Small intestine (tissue), 7 donors: ENCODE data around the gene RANBP3L. TPM values are rescaled to one million over a fixed set of nuclear protein-coding genes. Genes with fewer than 3 reads are reported as not detected.

Source experiments
- DNase-seq, 2 donors: peaks; one replicate each; pipeline versions ENCODE4 v3.0.0 to v3.0.0-alpha.2; 2013
- FAIRE-seq: peaks from 2 replicates; lab custom pipeline; 2012; peaks lifted over from hg19 to GRCh38; lab: Jason Lieb, UNC
- H3K27ac ChIP-seq, 3 donors: one replicate each; pipeline ENCODE4 v1.5.1; 2013; ENCODE audit warnings: low read length in 2 of 3, mild to moderate bottlenecking in 2 of 3, control low read depth in 1 of 3, inconsistent platforms in 1 of 3, low read depth in 1 of 3, moderate library complexity in 1 of 3
- H3K27me3 ChIP-seq, 3 donors: one replicate each; pipeline ENCODE4 v1.6.1; 2013; ENCODE audit warnings: low read length in 3 of 3, inconsistent platforms in 1 of 3; ENCODE audit not compliant: control insufficient read depth in 3 of 3, insufficient read depth in 3 of 3
- H3K36me3 ChIP-seq, 3 donors: one replicate each; pipeline ENCODE4 v1.6.1; 2013; ENCODE audit warnings: low read length in 3 of 3, inconsistent platforms in 1 of 3, low read depth in 1 of 3, mild to moderate bottlenecking in 1 of 3, moderate library complexity in 1 of 3; ENCODE audit not compliant: control insufficient read depth in 3 of 3, insufficient read depth in 2 of 3
- H3K4me1 ChIP-seq, 3 donors: one replicate each; pipeline ENCODE4 v1.6.1; 2013; ENCODE audit warnings: low read length in 2 of 3, inconsistent platforms in 1 of 3, low read depth in 1 of 3, mild to moderate bottlenecking in 1 of 3, moderate library complexity in 1 of 3; ENCODE audit not compliant: control insufficient read depth in 3 of 3, insufficient read depth in 2 of 3
- H3K4me3 ChIP-seq, 3 donors: one replicate each; pipeline ENCODE4 v1.5.1; 2013; ENCODE audit warnings: low read length in 3 of 3, control low read depth in 1 of 3, inconsistent platforms in 1 of 3, low read depth in 1 of 3, mild to moderate bottlenecking in 1 of 3, moderate library complexity in 1 of 3
- H3K9me3 ChIP-seq, 2 donors: one replicate each; pipeline ENCODE4 v1.6.1; 2013; ENCODE audit warnings: low read depth in 1 of 2, low read length in 1 of 2; ENCODE audit not compliant: control insufficient read depth in 2 of 2, insufficient read depth in 1 of 2
- WGBS, 3 donors: extraction: QIAGEN DNeasy Blood & Tissue Kit; methylation state at CpG; one replicate each; pipeline ENCODE4 v1.1.7; 2013; 5-methylcytosine and 5-hydroxymethylcytosine counted together
- polyA plus RNA-seq, 4 donors: library from polyadenylated mRNA; stranded (reverse) in 3 of 4; unstranded in 1 of 4; fragments of 200-250 nt in 3 of 4; fragments of 120-200 nt in 1 of 4; gene quantifications; one replicate each; pipeline versions ENCODE4 v1.2.1 to v1.2.3, GENCODE V29; 2013
- donor health status: healthy with polysubstance abuse.
- donor health status: control.
- donor health status: control.
- donor health status: Bipolar disorder and iron deficiency.
- donor health status: healthy.

Gene RANBP3L
- polyA plus RNA-seq, 4 donors, result 0.25 to 0.31 TPM; not detected in 2

- Histone ChIP-seq H3K4me1 (peaks cover 4 to 25% (median 6%) of the 10 kb centered on the region in 3 donors), H3K27ac (no peak overlapping the region), H3K36me3 (no peaks in the 10 kb centered on the region), H3K27me3 (no peaks in the 10 kb centered on the region), H3K4me3 (no peak overlapping the region), H3K9me3 (no peaks in the 10 kb centered on the region)
- FAIRE-seq (no peak), DNase-seq (no peak)
These were observed 64.9 kb downstream of the RANBP3L start for GRCh38 chr5:36236801-36237200.

- DNase-seq (no peak), FAIRE-seq (no peak)
- Histone ChIP-seq H3K9me3 (no peaks in the 10 kb centered on the region), H3K27ac (no peak overlapping the region), H3K4me1 (peaks cover 0 to under 1% (median 0%) of the 10 kb centered on the region in 3 donors), H3K27me3 (no peaks in the 10 kb centered on the region), H3K36me3 (no peaks in the 10 kb centered on the region), H3K4me3 (no peak overlapping the region)
- WGBS, 3 donors, result 74 to 89% (median 83%) methylated on average over 3 of the region's 3 CpGs
These were observed 69.2 kb downstream of the RANBP3L start for GRCh38 chr5:36232533-36232932.

- Histone ChIP-seq H3K4me3 (no peak overlapping the region), H3K27me3 (no peaks in the 10 kb centered on the region), H3K4me1 (no peaks in the 10 kb centered on the region), H3K27ac (no peak overlapping the region), H3K36me3 (no peaks in the 10 kb centered on the region), H3K9me3 (no peaks in the 10 kb centered on the region)
- FAIRE-seq (no peak), DNase-seq (no peak)
- 85 to 94% (median 92%) methylated on average over 1 of the region's 1 CpG for WGBS, 3 donors
These were observed 71.4 kb downstream of the RANBP3L start for GRCh38 chr5:36230151-36230790.

DNA sequence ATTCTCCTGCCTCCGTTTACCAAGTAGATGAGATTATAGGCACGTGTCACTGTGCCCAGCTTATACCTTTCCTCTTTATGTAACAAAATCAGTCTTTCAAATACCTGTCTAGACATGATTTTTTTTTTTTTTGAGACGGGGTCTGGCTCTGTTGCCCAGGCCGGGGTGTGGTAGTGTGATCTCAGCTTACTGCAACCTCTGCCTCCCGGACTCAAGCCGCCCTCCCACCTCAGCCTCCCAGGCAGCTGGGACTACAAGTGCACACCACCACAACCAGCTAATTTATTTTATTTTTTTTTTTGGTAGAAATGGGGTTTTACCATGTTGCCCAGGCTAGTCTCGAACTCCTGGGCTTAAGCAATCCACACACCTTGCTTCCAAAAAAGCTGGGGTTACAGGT lies 73.2 kb downstream of the RANBP3L start:
- no peak overlapping the region for H3K27ac ChIP-seq
- WGBS, 3 donors, result 94 to 97% (median 95%) methylated on average over 7 of the region's 7 CpGs
- no peaks in the 10 kb centered on the region for H3K4me1 ChIP-seq
- H3K9me3 ChIP-seq, result no peaks in the 10 kb centered on the region
- no peak for DNase-seq
- H3K36me3 ChIP-seq, result peaks cover 0 to 5% (median 0%) of the 10 kb centered on the region in 3 donors
- FAIRE-seq, result no peak
- H3K27me3 ChIP-seq, result no peaks in the 10 kb centered on the region
- H3K4me3 ChIP-seq, result no peak overlapping the region

- Histone ChIP-seq H3K9me3 (no peaks in the 10 kb centered on the region), H3K4me3 (no peak overlapping the region), H3K36me3 (peaks cover 0 to 5% (median 4%) of the 10 kb centered on the region in 3 donors), H3K27me3 (no peaks in the 10 kb centered on the region), H3K4me1 (no peaks in the 10 kb centered on the region), H3K27ac (no peak overlapping the region)
- FAIRE-seq, result no peak
- no peak for DNase-seq
These were observed 74.7 kb downstream of the RANBP3L start for GRCh38 chr5:36227046-36227445.

GRCh38 chr5:36222620-36223019 lies 79.1 kb downstream of the RANBP3L start:
- Histone ChIP-seq H3K4me3 (no peak overlapping the region), H3K36me3 (peaks cover 0 to 16% (median 4%) of the 10 kb centered on the region in 3 donors), H3K27me3 (no peaks in the 10 kb centered on the region), H3K27ac (no peak overlapping the region), H3K9me3 (no peaks in the 10 kb centered on the region), H3K4me1 (no peaks in the 10 kb centered on the region)
- DNase-seq (no peak), FAIRE-seq (no peak)
- WGBS, 3 donors, result 94 to 98% (median 97%) methylated on average over 1 of the region's 1 CpG

GRCh38 chr5:36217988-36218387 lies 83.7 kb downstream of the RANBP3L start:
- Histone ChIP-seq H3K27ac (no peak overlapping the region), H3K27me3 (no peaks in the 10 kb centered on the region), H3K9me3 (no peaks in the 10 kb centered on the region), H3K4me1 (no peaks in the 10 kb centered on the region), H3K4me3 (no peak overlapping the region), H3K36me3 (peaks cover 0 to 10% (median 7%) of the 10 kb centered on the region in 3 donors)
- FAIRE-seq, result peak; percentile 49
- no peak for DNase-seq
- WGBS, 3 donors, result 88 to 100% (median 90%) methylated on average over 1 of the region's 1 CpG

DNA sequence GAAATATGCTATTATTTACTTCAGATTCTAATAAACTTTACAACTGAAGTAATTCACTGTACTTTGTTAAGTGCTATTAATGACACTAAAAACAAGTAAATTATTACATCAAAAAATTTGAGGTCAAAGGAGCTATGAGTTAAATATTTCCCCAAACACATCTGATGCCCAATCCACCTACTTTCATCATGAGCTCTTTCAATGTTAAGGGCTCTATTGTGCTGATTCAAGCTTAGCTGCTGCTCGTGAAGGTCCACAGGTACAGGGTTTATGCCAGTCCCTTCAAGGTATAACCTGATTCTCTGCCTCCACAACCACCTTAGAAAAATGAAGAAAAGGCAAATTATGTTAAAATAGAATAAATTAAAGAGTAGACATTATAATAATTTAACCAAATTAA lies 84.1 kb downstream of the RANBP3L start:
- no peaks in the 10 kb centered on the region for H3K27me3 ChIP-seq
- H3K4me3 ChIP-seq, result no peak overlapping the region
- no peaks in the 10 kb centered on the region for H3K4me1 ChIP-seq
- DNase-seq (peak in 1 of 2 donors; percentile 23), FAIRE-seq (no peak)
- no peaks in the 10 kb centered on the region for H3K9me3 ChIP-seq
- peaks cover 0 to 10% (median 7%) of the 10 kb centered on the region in 3 donors for H3K36me3 ChIP-seq
- H3K27ac ChIP-seq, result no peak overlapping the region
- 31 to 79% (median 50%) methylated on average over 1 of the region's 1 CpG for WGBS, 3 donors

- no peak overlapping the region for H3K27ac ChIP-seq
- H3K36me3 ChIP-seq, result peaks cover 0 to 11% (median 4%) of the 10 kb centered on the region in 3 donors
- 76 to 94% (median 82%) methylated on average over 2 of the region's 2 CpGs for WGBS, 3 donors
- H3K27me3 ChIP-seq, result no peaks in the 10 kb centered on the region
- H3K4me3 ChIP-seq, result no peak overlapping the region
- no peaks in the 10 kb centered on the region for H3K4me1 ChIP-seq
- no peak for DNase-seq
- H3K9me3 ChIP-seq, result no peaks in the 10 kb centered on the region
- FAIRE-seq, result no peak
These were observed 85.8 kb downstream of the RANBP3L start for GRCh38 chr5:36215910-36216309.
